ENCODE measurements around the gene FOXC1. TPM values are rescaled to one million over a fixed set of nuclear protein-coding genes. Genes with fewer than 3 reads are reported as not detected.

The FOXC1 gene
- total RNA-seq, 1 donor from 2014 or later: 2.8 TPM

DNA sequence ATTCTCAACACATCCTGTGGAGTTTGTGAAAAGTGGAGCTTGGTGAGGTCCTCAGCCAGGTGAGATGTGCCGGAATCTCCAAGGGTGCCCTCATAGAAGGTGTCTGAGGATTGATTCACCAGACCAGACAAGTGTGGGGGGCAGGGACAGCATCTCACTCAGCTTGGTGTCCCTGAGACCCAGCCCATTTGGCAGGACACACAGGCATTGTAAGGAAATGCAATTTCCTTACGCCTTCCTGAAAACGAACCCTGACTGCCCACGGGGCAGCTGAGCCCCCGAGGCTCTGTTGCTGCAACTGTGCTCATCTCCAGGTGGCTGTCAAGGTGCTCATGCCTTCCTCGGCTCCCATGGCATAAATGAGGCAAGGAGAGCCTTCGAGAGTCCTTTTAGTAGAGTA, 33.4 kb downstream of the FOXC1 start:
- DNase-seq (ENCODE audit: low read depth in 2 of 2): no peak

DNA sequence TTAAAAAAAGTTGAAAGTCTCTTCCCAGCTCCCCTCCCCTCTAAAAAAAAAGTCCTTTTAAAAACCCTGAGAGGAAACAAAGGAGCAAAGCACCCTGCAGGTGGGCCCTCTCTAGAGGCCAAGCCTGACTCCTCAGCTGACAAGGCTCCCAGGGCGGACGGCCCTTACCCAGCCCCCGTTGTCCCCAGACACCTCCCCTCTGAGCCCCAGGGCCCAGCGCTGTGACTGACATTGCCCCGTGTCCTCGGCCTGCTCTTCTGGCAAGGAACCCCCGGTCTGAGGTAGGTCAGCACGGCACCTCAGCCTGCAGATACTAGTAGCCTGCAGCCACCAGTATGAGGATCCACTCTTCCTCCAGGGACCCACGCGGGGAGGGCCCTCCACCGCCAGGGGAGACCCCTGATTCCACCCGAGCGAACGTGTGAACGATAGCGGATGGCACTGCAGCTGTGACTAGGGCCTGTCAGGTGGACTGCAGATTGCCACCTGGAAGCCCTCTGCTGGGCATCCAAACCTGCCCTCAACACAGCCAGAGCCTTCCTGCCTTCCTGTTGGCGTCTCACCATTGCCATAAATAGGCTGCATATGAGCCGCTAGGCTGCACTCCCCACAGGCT, 34.2 kb downstream of the FOXC1 start:
- no peak for DNase-seq (ENCODE audit: low read depth in 2 of 2)

DNA sequence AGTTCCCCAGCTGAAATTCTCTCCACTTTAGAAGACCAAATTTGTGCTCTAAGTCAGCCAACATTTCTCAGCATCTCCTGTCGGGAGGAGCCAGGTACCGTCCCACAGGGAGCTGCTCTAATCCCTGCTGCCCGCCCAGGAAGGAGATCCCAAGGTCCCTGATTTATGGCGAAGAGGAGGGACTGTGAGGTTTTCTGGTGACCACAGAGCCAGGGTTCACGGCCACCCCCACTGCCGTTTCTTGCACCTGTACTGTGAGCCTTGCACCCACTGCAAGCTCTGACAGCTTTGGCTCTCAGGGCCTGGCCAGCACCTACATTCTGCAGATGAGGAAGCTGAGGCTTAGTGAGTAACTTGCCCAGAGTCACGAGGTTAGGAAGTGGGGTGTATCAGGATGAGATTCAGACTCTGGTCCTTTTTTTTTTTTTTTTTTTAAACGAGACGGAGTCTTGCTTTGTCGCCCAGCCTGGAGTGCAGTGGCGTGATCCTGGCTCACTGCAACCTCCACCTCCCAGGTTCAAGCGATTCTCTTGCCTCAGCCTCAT, 34.9 kb downstream of the FOXC1 start:
- DNase-seq (ENCODE audit: low read depth in 2 of 2): no peak

DNA sequence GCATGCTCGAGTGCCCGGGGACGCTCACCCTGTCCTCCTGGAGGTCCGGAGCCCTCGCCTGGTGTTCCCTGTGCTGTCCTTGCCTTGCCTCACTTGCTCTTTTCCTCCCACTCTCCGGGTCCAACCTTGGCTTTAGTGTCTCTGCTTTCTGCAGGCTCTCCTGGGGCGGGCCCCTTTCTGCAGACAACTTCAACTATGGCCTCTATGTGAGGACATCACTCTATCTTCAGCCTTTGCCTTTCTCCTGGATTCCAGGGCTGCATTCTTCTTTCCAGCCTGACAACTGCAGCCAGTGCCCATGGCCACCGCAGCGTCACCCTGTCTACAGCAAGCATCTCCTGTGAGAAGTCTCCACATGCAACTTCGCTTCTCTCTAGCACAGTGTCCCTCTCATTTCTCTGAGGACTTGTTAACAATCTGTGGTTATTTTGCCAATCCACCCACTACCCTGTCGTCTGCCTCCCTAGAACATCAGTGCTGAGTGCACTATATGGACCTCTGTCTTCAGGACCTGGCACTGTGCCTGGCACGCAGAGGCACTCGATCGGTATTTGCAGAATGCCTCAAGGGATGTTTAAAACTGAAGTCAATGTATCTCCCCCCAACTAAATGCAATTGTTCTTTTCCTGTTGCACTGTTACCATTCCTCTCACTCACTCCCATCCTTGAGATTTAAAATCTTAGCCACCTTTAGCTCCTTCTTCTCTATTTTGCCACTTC, 35.9 kb downstream of the FOXC1 start:
- DNase-seq (ENCODE audit: low read depth in 2 of 2): no peak

DNA sequence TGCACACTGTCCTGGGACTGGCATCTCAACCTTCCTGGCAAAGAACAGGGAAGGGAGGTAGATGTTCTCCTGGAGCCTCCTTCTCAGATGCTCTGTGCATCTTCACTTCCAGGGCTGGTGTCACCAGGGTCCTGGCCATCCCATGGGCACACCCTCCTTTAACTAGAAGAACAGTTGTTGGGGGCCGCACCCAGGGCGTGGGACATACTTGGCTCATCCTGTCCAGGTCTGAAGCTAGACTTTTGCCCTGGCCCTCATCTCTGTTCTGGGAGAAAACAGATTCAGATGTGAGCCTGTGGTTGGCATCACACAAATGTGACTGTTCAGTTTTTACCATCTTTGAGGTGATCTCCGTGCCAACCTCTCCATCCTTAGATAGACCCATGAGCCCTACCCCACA, 41.6 kb downstream of the FOXC1 start:
- DNase-seq (ENCODE audit: low read depth in 2 of 2): no peak

DNA sequence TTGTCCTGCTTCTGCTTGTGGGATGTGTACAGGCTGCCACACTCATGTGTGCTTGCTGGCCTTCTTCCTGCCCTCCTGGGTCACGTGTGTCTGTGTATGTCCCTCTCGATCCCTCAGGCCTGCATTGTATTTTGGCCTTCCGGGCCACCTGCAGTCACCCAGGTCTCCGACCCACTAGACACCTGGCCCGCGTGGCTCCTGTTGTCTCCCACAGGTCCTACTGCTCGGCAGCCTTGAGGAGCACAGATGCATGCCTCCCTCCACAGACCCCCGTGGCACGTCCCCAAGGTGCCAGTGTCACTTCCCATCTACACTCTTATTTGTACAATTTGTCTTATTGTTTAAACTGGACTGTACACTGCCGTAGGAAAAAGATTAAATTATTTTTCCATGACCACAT, 43.1 kb downstream of the FOXC1 start:
- DNase-seq (ENCODE audit: low read depth in 2 of 2): no peak

DNA sequence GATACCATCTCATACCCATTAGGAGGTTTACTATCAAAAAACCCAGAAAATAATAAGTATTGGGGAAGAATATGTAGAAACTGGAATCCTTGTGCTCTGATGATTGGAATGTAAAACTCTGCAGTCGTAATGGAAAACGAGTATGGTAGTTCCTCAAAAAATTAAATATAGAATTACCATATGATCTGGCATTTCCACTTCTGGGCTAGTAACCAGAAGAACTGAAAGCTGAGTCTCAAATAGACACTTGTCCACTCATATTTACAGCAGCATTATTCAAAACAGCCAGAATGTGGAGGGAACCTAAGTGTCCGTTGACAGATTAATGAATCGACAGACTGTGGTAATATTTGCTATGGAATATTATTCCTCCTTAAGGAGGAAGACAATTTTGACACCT, 44.3 kb downstream of the FOXC1 start:
- DNase-seq (ENCODE audit: low read depth in 2 of 2): no peak

DNA sequence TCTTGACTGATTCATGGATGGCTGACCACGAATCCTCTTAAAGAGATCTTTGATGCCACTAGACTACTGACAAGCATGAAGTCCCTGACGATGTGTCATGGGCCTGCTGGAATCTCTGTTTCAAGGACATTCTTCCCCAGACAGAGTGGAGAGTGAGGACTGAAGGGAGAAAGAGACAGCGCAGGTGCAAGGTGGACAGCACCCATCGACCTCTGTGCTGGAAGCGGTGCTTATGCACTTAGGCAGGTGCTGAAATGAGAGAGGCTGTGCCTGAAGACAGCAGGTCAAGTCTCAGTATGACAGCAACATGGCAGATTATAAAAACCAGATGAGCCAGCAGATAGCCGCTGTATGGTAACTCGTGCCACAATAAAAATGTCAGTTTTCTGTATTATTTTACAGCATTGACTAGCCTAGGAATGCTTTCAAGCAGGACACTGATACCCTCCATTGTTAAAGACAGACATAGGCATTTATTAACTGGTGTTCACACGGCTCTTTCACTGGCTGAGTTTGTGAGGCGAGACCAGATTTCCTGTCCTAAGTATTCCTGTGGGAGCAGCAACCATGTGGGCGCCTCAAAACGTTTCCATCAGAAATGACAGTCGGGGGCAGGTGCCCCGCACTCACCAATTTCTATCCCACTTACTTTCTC, 47.5 kb downstream of the FOXC1 start:
- DNase-seq (ENCODE audit: low read depth in 2 of 2): no peak

DNA sequence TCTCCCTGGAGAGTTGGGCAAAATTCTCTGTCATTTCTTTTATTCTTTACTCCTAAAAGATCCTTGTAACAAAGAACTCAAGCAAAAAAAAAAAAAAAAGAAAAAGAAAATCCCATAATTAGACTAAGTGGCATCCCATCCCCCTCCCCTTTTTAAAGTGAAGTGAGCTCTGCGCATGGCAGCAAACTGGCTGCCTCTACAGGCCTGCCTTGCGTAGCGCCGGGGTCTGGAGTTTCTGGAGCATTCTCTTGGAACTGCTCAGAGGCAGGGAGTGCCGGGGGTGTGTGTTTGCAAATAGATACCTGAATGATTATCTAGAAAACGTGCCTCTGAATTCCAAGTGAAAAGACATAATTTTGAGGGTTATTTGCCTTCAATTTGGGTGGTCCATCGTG, 48.1 kb downstream of the FOXC1 start:
- no peak for DNase-seq (ENCODE audit: low read depth in 2 of 2)

DNA sequence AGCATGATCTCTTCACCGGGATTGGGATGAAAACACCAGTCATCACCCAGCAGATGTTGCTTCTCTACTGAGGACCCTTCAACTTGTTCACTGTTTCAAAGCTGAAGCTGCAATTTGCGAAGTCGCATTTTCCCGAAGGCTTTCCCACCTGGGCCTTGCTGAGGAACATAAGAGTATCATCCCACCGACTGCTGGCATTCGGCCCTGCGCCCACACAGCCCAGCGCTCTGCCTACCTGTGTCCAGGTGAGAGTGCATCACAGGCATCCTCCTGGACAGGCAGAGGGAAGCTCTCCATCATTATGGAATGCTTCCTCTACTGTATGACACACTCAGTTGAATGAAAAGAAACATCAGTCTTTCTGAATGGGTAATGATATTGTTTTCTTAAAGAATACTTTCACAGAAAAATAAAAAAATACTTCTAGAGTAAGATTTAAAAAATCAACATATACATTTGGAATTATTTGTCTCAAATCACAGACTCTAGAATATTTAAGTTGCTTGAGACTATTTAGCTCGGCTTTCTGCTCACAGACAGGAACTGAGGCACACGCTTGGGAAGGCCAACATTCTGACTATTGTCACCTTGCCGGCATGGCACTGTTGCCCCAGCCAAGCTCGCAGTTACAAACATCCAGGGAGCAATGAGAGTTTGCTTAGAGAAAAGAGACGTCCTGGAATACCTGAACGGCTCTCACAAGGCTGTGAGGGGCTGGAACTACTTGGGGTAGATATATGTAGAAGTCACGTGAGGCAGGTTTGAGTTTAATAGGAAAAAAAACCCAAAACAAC, 48.7 kb downstream of the FOXC1 start:
- DNase-seq (ENCODE audit: low read depth in 2 of 2): no peak

DNA sequence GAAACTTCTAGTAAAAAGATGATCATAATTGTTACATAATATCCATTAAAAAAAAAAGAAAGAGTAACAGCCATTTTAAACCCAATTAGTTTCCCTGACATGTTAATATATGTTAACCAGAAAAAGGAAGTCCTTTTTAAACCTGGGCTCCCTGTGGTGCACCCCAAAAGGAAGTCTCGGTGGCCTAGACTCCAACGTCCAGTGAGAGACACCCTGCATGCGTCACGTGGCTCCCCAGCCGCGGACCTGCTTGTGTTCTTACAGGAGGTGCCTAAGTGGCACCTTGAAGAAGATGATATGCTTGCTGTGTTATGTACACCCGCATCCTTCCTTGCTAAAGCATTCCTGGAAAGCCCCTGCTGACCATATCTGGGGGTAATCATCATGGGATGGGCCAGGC, 50.1 kb downstream of the FOXC1 start:
- no peak for DNase-seq (ENCODE audit: low read depth in 2 of 2)

DNA sequence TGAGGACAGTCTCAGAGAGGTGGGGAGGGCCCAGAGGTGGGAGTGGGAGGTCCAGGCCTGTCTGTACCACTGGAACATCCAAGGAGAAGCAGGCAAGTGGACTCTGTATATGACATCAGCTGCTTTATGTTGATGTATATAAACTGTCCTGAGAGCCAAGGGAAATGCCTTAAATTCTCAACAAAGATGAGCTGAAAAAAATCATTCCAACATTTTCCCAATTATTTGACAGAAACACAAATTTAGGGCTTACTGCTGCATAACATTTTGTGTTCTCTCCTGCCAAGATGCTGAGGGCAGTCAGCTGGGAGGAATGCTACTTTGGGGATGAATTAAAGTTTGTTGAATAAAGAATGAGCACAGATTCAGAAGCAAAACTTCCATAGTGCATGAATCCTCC, 52.8 kb downstream of the FOXC1 start:
- DNase-seq (ENCODE audit: low read depth in 2 of 2): no peak

Other genes with a start within 250 kb of the FOXC1 start
- gene FOXF2, start 220.3 kb upstream of the FOXC1 start, total RNA-seq: not detected in 2 replicates

All from dermis microvascular lymphatic vessel endothelial cell (primary cell).